HG03175 (cell line): ENCODE measurements around the gene NLRP9.

Experiments
- ATAC-seq: cut with Tn5 transposase; IDR thresholded peaks from one replicate; pipeline ENCODE4 v1.9.1; 2021; ENCODE audit warnings: mild to moderate bottlenecking, moderate library complexity; ENCODE audit not compliant: unreplicated experiment

Gene NLRP9

DNA sequence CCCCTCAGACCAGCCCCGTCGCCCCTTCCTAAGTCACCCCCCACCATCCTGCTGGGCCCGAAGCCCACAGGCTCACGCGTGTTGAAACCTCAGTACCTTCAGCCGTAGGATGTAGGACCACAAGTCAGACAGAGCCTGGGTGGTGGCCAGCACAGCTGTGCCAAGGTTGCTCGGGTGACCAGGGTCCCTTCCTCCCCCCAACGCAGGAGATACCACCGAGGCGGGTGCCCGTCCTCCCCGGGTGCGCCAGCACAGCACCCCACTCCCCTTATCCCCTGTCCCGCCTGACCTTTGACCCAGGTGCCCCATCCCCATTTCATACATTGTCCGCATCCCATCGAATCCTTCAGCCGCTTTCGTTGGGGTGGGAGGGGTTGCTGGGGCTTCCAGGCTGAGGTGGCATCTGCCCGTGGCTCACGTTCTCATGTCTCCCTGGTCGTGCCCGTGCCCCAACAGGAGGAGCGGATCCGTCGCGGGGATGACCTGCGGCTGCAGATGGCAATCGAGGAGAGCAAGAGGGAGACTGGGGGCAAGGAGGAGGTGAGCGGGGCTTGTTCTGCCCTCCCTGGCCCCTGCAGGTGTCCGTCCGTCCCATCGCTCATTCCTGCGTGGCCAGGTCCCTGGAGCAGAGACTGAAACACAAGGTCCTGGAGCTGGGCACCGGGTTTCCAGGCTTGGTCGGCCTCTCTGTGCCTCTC, 48.6 kb downstream of the NLRP9 start:
- no peak for ATAC-seq

DNA sequence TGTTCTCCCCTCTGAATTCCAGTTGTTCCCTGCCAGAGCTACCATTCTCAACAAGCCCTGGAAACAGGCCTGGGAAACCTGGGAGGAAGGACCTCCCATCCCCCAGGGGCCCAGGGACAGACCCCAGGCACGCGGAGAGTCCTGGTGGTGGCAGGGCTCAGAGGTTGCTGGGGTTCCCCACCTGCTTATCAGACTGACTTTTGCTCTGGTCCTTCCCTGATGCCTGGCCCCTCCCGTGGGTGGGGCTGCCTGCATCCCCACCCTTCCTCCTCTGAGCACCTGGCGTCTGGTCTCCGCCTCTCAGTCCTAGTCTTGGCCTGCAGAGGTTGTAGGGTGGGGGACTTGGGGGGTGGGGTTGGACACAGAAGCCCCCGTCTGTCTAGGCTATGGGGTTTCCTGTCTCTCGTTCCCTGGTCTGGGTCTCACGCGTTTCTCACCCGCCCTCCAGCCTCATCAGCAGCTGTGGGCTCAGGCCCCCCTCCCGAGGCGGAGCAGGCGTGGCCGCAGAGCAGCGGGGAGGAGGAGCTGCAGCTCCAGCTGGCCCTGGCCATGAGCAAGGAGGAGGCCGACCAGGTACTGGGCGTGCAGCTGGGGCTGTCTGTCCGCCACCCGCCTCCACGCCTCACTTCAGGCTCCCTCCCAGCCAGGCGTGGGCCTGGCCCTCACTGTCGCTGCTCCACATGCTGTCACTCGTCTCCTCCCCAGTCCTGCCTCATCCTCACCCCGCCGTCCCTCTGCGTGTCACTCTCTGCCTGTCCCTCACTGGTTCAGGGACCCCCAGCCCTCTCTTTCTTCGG, 49.6 kb downstream of the NLRP9 start:
- no peak for ATAC-seq

DNA sequence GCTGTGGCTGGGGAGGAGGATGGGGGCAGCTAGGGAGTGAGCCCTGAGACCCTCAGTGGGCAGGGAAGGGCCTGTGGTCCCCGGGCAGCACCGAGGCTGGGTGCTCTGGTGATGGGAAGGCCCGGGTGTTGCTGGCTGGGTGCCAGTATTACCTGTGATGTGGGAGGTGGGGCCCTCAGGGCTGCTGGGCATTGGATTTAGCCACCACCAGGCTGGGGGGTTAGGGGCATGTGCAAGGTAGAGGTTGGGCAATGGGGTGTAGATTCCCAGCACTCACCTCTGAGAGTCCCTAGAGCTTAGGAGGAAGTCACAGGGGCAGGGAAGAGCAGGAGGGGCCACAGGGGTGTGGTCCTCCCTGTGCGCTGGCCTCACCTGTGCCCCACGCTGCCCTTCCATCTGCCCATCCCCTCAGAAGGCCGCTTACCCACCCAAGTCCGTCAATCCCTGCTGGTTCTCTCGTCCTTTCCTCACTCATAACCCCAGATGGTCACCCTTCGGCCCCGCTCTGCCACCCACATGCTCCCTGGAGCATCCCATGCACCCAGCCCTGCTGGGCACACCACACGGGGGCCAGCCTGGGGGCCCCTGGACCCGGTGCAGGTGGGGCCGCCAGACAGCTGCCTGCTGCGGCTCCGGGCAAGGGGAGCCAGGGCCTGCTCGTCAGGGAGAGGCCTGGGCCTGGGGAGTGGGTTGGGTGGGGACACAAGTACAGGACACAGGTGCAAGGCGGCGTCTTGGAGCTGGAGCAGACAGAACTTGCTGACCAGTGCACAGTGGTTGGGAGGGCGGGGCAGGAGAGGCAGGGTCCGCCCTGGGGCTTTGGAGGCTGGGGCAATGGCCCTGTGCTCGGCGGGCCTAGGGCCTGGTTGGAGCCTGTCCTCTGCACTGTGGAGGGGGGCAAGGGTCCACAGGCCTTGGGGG, 50.7 kb downstream of the NLRP9 start:
- ATAC-seq, result no peak

GRCh38 chr19:55686311-55687050, 51.7 kb downstream of the NLRP9 start:
- ATAC-seq, result no peak

GRCh38 chr19:55685776-55686175, 52.4 kb downstream of the NLRP9 start:
- no peak for ATAC-seq

DNA sequence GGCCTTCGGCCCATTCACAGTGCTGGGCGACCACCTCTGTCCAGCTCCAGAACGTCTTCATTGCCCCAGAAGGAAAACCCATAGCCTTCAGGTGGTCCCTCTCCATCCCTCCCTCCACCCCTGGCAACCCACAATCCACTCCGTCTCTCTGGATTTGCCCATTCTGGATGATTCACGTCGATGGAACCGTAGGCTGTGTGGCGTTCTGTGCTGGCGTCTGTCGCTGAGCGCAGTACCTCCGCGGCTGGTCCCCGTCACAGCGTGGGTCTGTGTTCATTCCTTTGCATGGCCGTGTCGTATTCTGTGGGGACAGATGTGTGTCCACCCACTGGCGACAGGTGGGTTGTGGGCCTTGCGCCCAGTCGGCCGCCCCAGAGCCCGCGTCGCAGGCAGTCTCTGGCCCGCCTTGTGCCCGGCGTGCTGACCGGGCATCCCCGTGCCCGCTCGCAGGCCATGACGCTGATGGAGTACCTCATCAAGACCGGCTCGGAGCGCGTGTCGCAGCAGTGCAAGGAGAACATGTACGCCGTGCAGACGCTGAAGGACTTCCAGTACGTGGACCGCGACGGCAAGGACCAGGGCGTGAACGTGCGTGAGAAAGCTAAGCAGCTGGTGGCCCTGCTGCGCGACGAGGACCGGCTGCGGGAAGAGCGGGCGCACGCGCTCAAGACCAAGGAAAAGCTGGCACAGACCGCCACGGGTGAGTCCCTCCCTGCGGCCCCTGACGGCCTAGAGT, 53.1 kb downstream of the NLRP9 start:
- no peak for ATAC-seq

DNA sequence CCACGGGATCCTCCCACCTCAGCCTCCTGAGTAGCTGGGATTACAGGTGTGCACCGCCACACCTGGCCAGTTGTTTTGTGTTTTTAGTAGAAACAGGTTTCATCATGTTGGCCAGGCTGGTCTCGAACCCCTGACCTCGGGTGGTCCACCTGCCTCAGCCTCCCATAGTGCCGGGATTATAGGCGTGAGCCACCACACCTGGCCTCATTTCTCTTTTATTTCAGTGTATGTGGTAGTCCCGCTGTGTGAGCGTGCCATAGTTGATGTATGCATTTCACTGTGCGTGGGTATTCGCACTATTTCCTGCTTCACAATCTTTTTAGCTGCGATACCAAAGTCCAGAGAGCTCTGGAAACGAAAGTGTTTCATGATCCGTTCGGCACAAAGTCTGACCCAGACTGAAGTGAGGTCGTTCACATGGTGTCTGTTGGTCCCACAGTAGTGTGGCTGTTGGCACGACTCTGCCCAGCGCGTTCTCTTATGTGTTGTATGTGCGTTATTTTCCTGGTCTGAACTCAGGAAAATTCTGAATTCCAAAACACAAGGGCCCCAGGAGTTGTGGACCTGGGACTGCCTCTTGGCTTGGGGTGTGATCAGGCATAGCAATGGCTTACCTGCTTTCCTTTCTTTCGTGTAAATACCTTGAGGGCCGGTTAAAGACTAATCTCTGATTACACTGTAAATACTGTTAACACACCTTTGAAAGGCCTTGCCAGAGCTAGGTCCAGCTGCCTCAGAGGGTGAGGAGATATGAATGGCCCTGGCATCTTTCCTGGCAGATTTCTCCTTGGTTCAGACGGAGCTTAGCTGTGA, 54.5 kb downstream of the NLRP9 start:
- no peak for ATAC-seq

DNA sequence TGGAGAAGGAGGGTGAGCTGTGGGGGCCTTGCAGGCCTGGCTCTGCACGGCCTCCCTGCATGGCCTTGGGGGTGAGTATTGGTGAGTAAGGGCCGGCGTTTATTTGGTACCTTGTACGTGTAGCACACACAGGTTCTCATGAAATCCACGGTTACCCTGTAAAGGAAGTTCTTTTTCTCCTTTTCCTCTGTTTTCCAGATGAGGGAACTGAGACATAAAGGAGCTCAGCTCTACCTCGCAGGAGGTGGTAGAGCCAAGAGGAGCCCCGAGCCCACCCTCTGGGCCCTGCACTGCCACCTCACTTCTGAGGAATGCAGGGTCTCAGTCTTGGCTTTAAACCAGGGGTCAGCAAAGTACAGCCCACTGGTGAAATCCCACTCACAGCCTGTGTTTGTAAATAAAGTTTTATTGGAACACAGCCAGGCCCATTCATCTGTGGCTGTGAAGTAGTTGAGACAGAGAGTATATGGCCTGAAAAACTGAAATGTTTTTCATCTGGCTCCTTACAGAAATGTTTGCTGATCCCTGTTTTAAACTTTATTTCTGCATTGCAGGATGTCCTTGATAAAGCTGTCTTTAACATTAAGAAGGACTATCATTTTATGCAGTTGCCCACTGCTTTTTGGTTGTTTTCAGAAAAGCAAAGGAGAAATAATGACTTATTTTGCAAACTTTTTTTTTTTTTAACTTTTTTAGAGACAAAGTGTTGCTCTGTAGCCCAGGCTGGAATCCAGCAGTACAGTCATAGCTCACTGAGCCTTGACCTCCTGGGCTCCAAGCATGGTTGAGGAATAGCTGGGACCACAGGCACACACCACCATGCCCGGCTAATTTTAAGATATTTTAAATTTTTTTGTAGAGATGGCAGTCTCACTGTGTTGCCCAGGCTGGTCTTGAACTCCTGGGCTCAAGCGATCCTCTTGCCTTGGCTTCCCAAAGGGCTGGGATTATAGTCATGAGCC, 56.8 kb downstream of the NLRP9 start:
- no peak for ATAC-seq

DNA sequence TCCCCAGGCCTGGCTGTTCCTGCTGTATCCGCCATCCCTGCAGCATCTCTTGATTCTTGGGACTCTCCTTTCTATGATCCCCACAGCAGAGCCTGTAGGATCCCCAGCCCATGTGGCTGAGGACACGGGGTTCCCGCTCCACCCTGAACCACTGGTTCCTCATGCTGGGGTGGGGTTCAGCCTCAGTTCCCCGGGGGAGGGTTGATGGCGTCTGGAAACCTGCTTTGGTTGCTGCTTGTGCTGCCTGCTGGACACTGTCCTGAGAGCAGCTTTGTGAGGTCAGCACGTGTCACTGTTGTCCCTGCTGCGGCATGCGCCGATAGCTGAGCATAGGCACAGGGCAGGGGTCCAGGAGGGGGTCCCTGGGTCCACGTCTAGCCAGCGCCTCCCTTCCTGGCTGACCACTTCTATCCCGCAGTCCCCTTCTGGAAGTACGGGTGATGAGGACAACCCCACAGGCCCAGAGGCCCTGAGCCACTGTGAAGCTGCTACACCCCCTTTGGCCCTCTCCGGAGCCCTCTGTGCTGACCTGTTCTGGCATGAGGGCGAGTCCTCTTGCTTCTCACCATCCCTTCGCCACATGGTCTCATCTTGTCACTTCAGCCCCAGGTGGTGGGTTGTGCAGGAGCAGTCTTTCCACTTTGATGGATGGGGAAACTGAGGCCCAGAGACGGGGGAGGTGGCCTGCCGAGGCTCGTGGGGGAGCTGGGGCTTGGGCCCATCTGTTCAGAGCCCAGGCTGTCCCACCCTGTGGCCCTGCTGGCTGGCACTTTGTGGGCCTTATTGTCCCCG, 57.7 kb downstream of the NLRP9 start:
- ATAC-seq, result no peak

- no peak for ATAC-seq
Measured at GRCh38 chr19:55679343-55680257, 58.6 kb downstream of the NLRP9 start.

DNA sequence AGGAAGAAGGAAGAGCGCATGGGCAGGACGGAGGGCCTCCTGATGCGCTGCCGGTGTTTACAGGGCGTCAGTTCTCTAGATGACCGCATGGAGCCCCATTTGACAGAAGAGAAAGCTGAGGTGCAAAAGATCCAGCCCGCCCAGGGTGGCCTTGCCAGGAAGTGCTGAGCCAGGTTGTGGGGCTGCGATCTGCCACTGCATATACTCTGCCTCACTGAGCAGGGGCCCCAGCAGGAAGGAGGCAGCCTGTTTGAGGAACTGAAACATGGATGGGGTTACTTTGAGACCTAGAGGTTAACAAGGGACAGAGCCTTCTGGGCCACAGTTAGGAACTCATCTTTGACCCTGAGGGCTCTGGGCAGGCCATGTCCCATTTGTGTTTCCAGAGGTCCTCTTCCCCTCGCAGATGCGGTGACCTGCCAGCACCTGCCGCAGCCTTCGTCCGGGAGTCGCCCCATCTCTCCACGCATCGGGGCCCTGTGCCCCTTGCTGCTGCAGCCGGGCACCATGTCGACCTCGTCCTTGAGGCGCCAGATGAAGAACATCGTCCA, 60.0 kb downstream of the NLRP9 start:
- peak; percentile 77 for ATAC-seq

DNA sequence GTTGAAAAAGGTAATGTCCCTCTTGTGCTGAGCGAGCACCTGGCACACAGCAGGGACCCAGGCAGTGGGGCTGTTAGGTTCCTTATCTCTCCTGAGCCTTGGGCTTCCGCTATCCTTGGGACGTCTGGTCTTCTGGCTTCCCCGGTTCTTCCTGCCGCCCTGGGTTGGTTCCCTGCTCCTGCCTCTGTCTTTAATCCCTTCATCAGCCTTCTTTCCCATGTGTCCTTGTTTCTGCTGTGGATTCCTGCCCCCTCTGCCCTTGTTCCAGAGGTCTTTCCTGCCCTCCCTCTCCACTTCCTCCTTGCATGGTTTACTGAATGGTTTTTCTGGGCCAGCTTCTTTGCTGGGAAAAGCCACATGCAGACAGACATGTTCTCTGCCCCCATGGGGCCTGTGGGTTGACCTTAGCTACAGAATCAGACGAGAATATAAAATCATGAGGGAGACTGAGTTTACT, 60.6 kb downstream of the NLRP9 start:
- no peak for ATAC-seq

- no peak for ATAC-seq
Measured at GRCh38 chr19:55676889-55677505, 61.2 kb downstream of the NLRP9 start.

GRCh38 chr19:55676383-55676782, 61.8 kb downstream of the NLRP9 start:
- no peak for ATAC-seq

- ATAC-seq, result no peak
Measured at GRCh38 chr19:55675661-55676354, 62.4 kb downstream of the NLRP9 start.
